Karpas-422 (cell line): ENCODE data around the gene SLC25A17. TPM values are rescaled to one million over a fixed set of nuclear protein-coding genes. Genes with fewer than 3 reads are reported as not detected.

Experiments used
- DNase-seq: peaks from one replicate; pipeline ENCODE4 v3.0.0-alpha.2; 2015
- H2AFZ ChIP-seq: fragments of 200-600 bp; sonication (generic); 2 replicates; pipeline ENCODE4 v1.6.1; 2014; ENCODE audit warnings: antibody characterized with exemption, low read length, mixed read lengths
- H3K27ac ChIP-seq: fragments of 200-600 bp; sonication (generic); 2 replicates; pipeline ENCODE4 v1.5.1; 2014; ENCODE audit warnings: mild to moderate bottlenecking, low read length, moderate library complexity
- H3K27me3 ChIP-seq: fragments of 200-600 bp; sonication (generic); 2 replicates; pipeline ENCODE4 v1.6.1; 2014; ENCODE audit warnings: low read length, mixed read lengths
- H3K36me3 ChIP-seq: fragments of 200-600 bp; sonication (generic); 2 replicates; pipeline ENCODE4 v1.6.1; 2014; ENCODE audit warnings: low read length, mixed read lengths; ENCODE audit not compliant: insufficient read depth
- H3K4me1 ChIP-seq: fragments of 200-600 bp; sonication (generic); 2 replicates; pipeline ENCODE4 v1.6.1; 2014; ENCODE audit warnings: mild to moderate bottlenecking, low read length, mixed read lengths
- H3K4me2 ChIP-seq: fragments of 200-600 bp; sonication (generic); 2 replicates; pipeline ENCODE4 v1.6.1; 2014; ENCODE audit warnings: low read length, low read depth, mild to moderate bottlenecking; ENCODE audit not compliant: poor library complexity, severe bottlenecking
- H3K4me3 ChIP-seq: fragments of 200-600 bp; sonication (generic); 2 replicates; pipeline ENCODE4 v1.5.1; 2014; ENCODE audit warnings: mild to moderate bottlenecking, antibody characterized with exemption, low read length, mixed read lengths
- H3K79me2 ChIP-seq: fragments of 200-600 bp; sonication (generic); 2 replicates; pipeline ENCODE4 v1.6.1; 2014; ENCODE audit warnings: mild to moderate bottlenecking, low read length, mixed read lengths
- H3K9ac ChIP-seq: fragments of 200-600 bp; sonication (generic); 2 replicates; pipeline ENCODE4 v1.6.0; 2014; ENCODE audit warnings: low read length
- H3K9me2 ChIP-seq: fragments of 200-600 bp; sonication (generic), shearing (Covaris generic); replicated peaks from 2 replicates; pipeline ENCODE4 v1.6.0; 2014; ENCODE audit warnings: mild to moderate bottlenecking, low read length, moderate library complexity; ENCODE audit not compliant: insufficient read depth
- H3K9me3 ChIP-seq: fragments of 300-700, 200-600 bp; sonication (generic); 2 replicates; pipeline ENCODE4 v1.6.1; 2014; ENCODE audit warnings: low read length, mixed read lengths
- H4K20me1 ChIP-seq: fragments of 200-600 bp; sonication (generic); 2 replicates; pipeline ENCODE4 v1.6.1; 2014; ENCODE audit warnings: mild to moderate bottlenecking, antibody characterized with exemption, low read length, low read depth; ENCODE audit not compliant: insufficient read depth
- total RNA-seq: library from RNA; depleted of rRNA; stranded (reverse); fragments of >200 nt; shearing (Covaris generic); gene quantifications from 2 replicates; pipeline ENCODE4 v1.2.3, GENCODE V29; 2014; ENCODE audit warnings: low replicate concordance

The SLC25A17 gene
- total RNA-seq, 1 experiment from 2014 or later: 41.8 TPM

DNA sequence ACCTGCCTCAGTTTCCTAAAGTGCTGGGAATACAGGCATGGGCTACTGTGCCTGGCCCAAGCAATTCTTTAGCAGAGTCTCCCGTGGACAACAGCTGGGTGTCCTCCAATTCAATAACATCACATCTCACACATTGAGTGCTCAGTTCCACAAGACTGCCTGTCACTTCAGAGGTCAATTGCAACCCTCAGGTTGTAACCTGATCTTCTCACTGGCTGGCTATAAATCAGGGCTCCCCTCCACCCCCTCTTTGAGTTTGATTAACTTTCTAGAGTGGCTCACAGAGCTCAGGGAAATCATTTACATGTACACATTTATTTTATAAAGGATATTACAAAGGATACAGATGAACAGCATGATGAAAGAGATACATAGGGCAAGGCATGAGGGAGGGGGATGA, 71.8 kb downstream of the SLC25A17 start:
- peaks cover 6% of the 10 kb centered on the region for H3K4me1 ChIP-seq
- H3K9ac ChIP-seq: no peak overlapping the region
- H4K20me1 ChIP-seq: no peaks in the 10 kb centered on the region
- H2AFZ ChIP-seq: no peak overlapping the region
- no peaks in the 10 kb centered on the region for H3K9me2 ChIP-seq
- H3K4me2 ChIP-seq: no peak overlapping the region
- H3K9me3 ChIP-seq: no peaks in the 10 kb centered on the region
- no peak overlapping the region for H3K27ac ChIP-seq
- no peaks in the 10 kb centered on the region for H3K27me3 ChIP-seq
- H3K79me2 ChIP-seq: no peaks in the 10 kb centered on the region
- peak; percentile 45 for DNase-seq
- H3K4me3 ChIP-seq: no peak overlapping the region
- no peaks in the 10 kb centered on the region for H3K36me3 ChIP-seq

DNA sequence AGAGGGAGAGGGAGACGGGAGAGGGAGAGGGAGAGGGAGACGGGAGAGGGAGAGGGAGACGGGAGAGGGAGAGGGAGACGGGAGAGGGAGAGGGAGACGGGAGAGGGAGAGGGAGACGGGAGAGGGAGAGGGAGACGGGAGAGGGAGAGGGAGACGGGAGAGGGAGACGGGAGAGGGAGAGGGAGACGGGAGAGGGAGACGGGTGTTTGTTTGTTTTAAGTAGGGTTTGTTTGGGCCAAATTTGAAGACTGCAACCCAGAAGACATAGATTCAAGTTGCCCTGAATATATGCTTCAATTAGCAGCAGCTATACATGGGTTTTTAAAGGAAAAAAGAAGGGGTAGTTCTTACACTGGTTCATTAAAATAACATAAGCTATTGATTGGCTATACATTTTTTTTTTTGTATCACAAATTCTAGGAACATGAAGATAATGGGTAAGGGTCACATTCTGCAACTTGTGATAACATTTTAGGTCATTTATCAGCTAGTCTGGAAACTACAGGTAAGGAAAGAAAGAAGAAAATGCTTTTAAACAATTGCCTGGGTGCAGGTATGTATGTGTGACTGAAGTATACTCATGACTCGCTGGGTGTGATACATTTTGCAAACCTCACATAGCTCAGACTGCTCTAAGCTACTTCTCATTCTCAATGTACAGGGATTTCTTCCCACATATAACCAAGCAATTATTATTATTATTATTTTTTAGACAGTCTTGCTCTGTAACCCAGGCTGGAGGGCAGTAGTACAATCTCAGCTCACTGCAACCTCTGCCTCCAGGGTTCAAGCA, 72.5 kb downstream of the SLC25A17 start:
- no peak overlapping the region for H3K4me2 ChIP-seq
- no peaks in the 10 kb centered on the region for H3K27me3 ChIP-seq
- H3K36me3 ChIP-seq: no peaks in the 10 kb centered on the region
- H2AFZ ChIP-seq: no peak overlapping the region
- H3K9me2 ChIP-seq: no peaks in the 10 kb centered on the region
- H3K79me2 ChIP-seq: no peaks in the 10 kb centered on the region
- no peaks in the 10 kb centered on the region for H4K20me1 ChIP-seq
- no peak for DNase-seq
- no peaks in the 10 kb centered on the region for H3K9me3 ChIP-seq
- peaks cover 6% of the 10 kb centered on the region for H3K4me1 ChIP-seq
- H3K4me3 ChIP-seq: no peak overlapping the region
- no peak overlapping the region for H3K27ac ChIP-seq
- H3K9ac ChIP-seq: no peak overlapping the region

DNA sequence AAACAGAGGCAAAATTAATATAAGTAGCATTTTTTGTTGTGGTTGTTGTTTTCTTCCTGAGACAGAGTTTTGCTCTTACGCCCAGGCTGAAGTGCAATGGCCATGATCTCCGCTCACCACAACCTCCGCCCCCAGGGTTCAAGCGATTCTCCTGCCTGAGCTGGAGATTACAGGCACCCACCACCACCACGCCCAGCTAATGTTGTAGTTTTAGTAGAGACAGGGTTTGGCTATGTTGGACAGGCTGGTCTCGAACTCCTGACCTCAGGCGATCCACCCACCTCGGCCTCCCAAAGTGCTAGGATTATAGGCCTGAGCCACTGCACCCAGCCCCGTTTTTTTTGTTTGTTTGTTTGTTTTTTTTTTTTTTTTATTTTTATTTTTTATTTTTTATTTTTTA, 75.4 kb downstream of the SLC25A17 start:
- Histone ChIP-seq H3K27ac (no peak overlapping the region), H3K4me2 (no peak overlapping the region), H3K36me3 (no peaks in the 10 kb centered on the region), H3K9me2 (no peaks in the 10 kb centered on the region), H3K9ac (no peak overlapping the region), H4K20me1 (no peaks in the 10 kb centered on the region), H3K79me2 (no peaks in the 10 kb centered on the region), H3K4me3 (no peak overlapping the region), H3K27me3 (no peaks in the 10 kb centered on the region), H3K9me3 (no peaks in the 10 kb centered on the region), H3K4me1 (peaks cover 6% of the 10 kb centered on the region), H2AFZ (no peak overlapping the region)
- DNase-seq: no peak

DNA sequence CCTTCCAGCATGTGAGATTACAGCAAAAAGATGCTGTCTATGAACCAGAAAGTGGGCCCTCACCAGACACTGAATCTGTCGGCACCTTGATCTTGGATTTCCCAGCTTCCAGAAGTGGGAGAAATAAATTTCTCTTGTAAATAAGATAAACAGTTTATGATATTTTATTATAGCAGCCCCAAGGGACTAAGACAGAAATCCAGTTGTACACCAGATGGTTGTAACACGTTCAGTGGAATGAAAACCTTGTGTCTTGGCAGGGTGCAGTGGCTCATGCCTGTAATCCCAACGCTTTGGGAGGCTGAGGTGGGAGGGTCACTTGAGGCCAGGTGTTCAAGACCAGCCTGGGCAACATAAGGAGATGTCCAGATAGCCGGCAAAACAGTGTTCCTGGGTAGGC, 78.0 kb downstream of the SLC25A17 start:
- no peaks in the 10 kb centered on the region for H3K9me2 ChIP-seq
- DNase-seq: no peak
- no peaks in the 10 kb centered on the region for H4K20me1 ChIP-seq
- no peak overlapping the region for H3K4me2 ChIP-seq
- H2AFZ ChIP-seq: no peak overlapping the region
- H3K36me3 ChIP-seq: no peaks in the 10 kb centered on the region
- H3K9ac ChIP-seq: no peak overlapping the region
- H3K79me2 ChIP-seq: no peaks in the 10 kb centered on the region
- H3K9me3 ChIP-seq: no peaks in the 10 kb centered on the region
- no peak overlapping the region for H3K4me3 ChIP-seq
- no peaks in the 10 kb centered on the region for H3K27me3 ChIP-seq
- H3K27ac ChIP-seq: no peak overlapping the region
- no peaks in the 10 kb centered on the region for H3K4me1 ChIP-seq

DNA sequence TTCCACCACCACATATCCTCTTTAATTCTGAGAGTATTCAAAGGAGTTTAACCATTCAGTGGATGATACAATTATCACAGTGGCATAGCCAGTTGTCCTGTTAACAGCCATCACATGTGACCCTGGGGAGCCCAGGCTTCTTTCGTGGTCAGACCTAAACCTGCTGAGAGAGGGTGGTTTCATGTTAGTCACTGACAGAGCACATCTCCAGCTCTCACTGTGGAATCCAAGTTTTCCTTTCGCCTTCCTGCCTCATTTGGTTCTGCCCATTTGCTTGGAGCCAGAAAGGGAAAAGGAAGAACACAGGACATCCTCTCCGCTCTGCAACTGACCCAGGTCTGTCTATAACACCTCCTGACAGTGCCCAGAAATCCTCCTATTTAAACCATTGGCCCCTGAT, 79.4 kb downstream of the SLC25A17 start:
- Histone ChIP-seq H3K36me3 (no peaks in the 10 kb centered on the region), H3K9me2 (no peaks in the 10 kb centered on the region), H3K4me1 (no peaks in the 10 kb centered on the region), H3K27me3 (no peaks in the 10 kb centered on the region), H2AFZ (no peak overlapping the region), H3K79me2 (no peaks in the 10 kb centered on the region), H4K20me1 (no peaks in the 10 kb centered on the region), H3K27ac (no peak overlapping the region), H3K4me2 (no peak overlapping the region), H3K4me3 (no peak overlapping the region), H3K9me3 (no peaks in the 10 kb centered on the region), H3K9ac (no peak overlapping the region)
- no peak for DNase-seq

DNA sequence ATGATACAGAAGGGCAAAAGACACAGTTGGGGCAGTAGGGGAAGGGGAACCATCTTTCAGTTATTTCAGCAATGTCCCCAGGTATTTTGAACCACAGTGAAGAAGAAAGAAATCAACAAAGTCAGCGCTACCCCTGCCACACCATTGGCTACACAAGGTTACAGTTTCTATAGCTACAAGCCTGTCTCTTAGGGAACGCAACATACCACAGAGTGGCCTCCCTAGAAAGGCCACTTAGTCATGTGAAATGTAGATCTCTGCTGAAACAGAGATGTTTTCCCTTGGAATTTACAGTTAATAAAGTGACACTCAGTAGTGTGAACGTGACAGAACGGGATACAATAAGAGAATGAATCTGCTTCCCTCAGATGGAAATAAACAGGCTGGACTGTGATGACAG, 85.2 kb downstream of the SLC25A17 start:
- Histone ChIP-seq H3K4me3 (no peak overlapping the region), H3K4me2 (no peak overlapping the region), H2AFZ (no peak overlapping the region), H3K4me1 (peaks cover 6% of the 10 kb centered on the region), H3K79me2 (no peaks in the 10 kb centered on the region), H3K9me2 (no peaks in the 10 kb centered on the region), H3K36me3 (no peaks in the 10 kb centered on the region), H3K9me3 (no peaks in the 10 kb centered on the region), H3K9ac (no peak overlapping the region), H3K27ac (no peak overlapping the region), H4K20me1 (no peaks in the 10 kb centered on the region), H3K27me3 (no peaks in the 10 kb centered on the region)
- no peak for DNase-seq

DNA sequence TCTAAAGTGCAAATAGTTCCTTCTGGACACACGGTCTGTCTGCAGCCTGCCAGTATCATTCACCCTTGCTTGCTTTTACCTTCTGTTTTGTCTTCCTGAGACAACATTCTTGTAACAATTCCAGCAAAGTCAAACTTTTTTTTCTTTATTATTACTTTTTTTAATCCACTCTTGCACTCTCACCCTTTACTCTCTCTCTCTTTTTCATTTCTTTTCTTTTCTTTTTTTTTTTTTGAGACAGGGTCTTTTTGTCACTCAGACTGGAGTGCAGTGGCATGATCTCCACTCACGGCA, 86.2 kb downstream of the SLC25A17 start:
- Histone ChIP-seq H3K9me3 (no peaks in the 10 kb centered on the region), H3K9ac (no peak overlapping the region), H2AFZ (no peak overlapping the region), H3K27me3 (no peaks in the 10 kb centered on the region), H3K4me1 (peaks cover 6% of the 10 kb centered on the region), H3K9me2 (no peaks in the 10 kb centered on the region), H3K36me3 (no peaks in the 10 kb centered on the region), H3K79me2 (no peaks in the 10 kb centered on the region), H4K20me1 (no peaks in the 10 kb centered on the region), H3K4me2 (no peak overlapping the region), H3K27ac (no peak overlapping the region), H3K4me3 (no peak overlapping the region)
- DNase-seq: no peak

DNA sequence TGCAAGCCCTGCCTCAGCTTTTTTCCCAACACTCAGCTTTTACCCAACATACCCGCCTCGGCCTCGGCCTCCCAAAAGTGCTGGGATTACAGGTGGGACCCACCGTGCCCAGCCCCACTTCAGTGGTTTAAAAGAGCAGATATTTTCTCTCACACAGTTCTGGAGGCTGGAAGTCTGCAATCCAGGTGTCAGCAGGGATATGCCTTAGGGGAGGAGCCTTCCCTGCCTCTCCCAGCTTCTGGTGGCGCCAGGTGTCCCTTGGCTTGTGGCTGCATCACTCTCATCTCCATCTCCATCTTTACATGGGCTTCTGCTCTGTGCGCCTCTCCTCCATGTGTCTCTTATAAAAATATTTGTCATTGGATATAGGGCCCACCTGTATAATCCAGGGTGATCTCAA, 89.9 kb downstream of the SLC25A17 start:
- no peaks in the 10 kb centered on the region for H3K9me3 ChIP-seq
- no peaks in the 10 kb centered on the region for H3K9me2 ChIP-seq
- no peak overlapping the region for H3K9ac ChIP-seq
- no peak overlapping the region for H3K4me2 ChIP-seq
- no peak overlapping the region for H3K4me3 ChIP-seq
- H3K27me3 ChIP-seq: no peaks in the 10 kb centered on the region
- no peaks in the 10 kb centered on the region for H3K79me2 ChIP-seq
- H3K4me1 ChIP-seq: peaks cover 6% of the 10 kb centered on the region
- no peaks in the 10 kb centered on the region for H4K20me1 ChIP-seq
- no peak overlapping the region for H3K27ac ChIP-seq
- DNase-seq: no peak
- H2AFZ ChIP-seq: no peak overlapping the region
- no peaks in the 10 kb centered on the region for H3K36me3 ChIP-seq
